IMR-90 (cell line): ENCODE results near the gene RIOK2.
A peak's percentile ranks its signal among the peaks of the same experiment; 100 is the strongest.

Source experiments
- BHLHE40 ChIP-seq: fragments of 150-350 bp; IDR thresholded peaks from 2 replicates; pipeline ENCODE4 v1.6.1; 2016; ENCODE audit warnings: mild to moderate bottlenecking, low read depth, low read length
- MXI1 ChIP-seq: IDR thresholded peaks from 2 replicates; pipeline ENCODE4 v1.6.1; 2012; ENCODE audit warnings: low read depth, mild to moderate bottlenecking, low read length, moderate library complexity, borderline replicate concordance
- POLR2A ChIP-seq: IDR thresholded peaks from 2 replicates; pipeline ENCODE4 v1.6.1; 2012; ENCODE audit warnings: mild to moderate bottlenecking, low read depth, low read length
- SMC3 ChIP-seq: fragments of 150-350 bp; IDR thresholded peaks from 2 replicates; pipeline ENCODE4 v1.6.1; 2016; ENCODE audit warnings: low read depth, mild to moderate bottlenecking, antibody characterized with exemption, low read length, moderate library complexity

DNA sequence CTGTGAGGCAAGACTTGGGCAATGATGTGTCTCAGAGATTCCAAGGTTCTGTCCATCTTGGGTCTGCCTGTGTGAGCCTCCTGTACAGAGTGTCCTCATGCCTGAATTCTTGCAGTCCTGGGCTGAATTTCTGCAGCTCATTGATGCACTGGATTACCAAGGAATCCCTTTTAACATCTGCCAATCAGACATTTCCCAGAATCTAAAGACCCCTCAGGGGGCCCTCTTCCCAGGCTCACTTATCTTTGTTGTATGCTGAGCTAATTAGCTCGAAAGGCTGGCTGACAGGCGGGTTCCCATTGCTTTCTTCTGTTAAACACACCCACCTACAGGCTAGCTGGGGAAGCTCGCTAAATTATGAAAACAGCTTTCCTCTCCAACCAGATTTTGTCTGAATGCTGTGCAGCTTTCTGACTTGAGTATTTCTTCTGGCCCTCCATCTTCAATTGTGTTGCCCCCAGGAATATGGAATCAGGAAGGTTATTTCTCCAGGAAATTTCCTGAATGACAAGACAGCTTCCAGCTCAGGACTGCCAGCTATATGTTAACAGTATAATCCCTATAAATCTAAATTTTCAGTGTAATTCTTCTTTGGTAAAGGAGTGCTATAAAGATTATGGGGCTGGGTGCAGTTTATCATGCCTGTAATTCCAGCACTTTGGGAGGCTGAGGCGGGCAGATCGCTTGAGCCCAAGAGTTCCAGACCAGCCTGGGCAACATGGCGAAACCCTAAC lies 40.4 kb downstream of the RIOK2 start, which contains the start of gene LIX1:
- TF ChIP-seq MXI1, result no peak
- TF ChIP-seq BHLHE40, result no peak
- TF ChIP-seq SMC3, result peak; percentile 36; the same call in 1 of the 2 replicates
- no peak for TF ChIP-seq POLR2A
